Trophoblast cell (in vitro differentiated cells and primary cell): ENCODE data around the gene HLCS.

Source experiments
- DNase-seq, 2 donors: peaks; one replicate each; pipeline ENCODE4 v3.0.0-alpha.2; 2016
- H2AFZ ChIP-seq: 2 replicates; pipeline ENCODE4 v1.6.1; 2013; ENCODE audit warnings: low read length, moderate library complexity, mild to moderate bottlenecking; ENCODE audit not compliant: insufficient read depth, poor library complexity
- H2AK5ac ChIP-seq: 2 replicates; pipeline ENCODE4 v1.6.1; 2013; ENCODE audit warnings: mild to moderate bottlenecking, low read length
- H2BK120ac ChIP-seq: 2 replicates; pipeline ENCODE4 v1.6.1; 2013; ENCODE audit warnings: low read length, mild to moderate bottlenecking, moderate library complexity; ENCODE audit not compliant: insufficient read depth, poor library complexity
- H2BK12ac ChIP-seq: 2 replicates; pipeline ENCODE4 v1.6.1; 2013; ENCODE audit warnings: mild to moderate bottlenecking, low read length, moderate library complexity
- H2BK5ac ChIP-seq: 2 replicates; pipeline ENCODE4 v1.6.1; 2013; ENCODE audit warnings: low read length, low read depth, moderate library complexity, mild to moderate bottlenecking; ENCODE audit not compliant: poor library complexity
- H3K14ac ChIP-seq: 2 replicates; pipeline ENCODE4 v1.6.1; 2013; ENCODE audit warnings: mild to moderate bottlenecking, low read length
- H3K18ac ChIP-seq: 2 replicates; pipeline ENCODE4 v1.6.1; 2013; ENCODE audit warnings: mild to moderate bottlenecking, low read length
- H3K23ac ChIP-seq: 2 replicates; pipeline ENCODE4 v1.6.1; 2013; ENCODE audit warnings: low read length
- H3K27ac ChIP-seq: 2 replicates; pipeline ENCODE4 v1.5.1; 2013; ENCODE audit warnings: low read depth, mild to moderate bottlenecking, inconsistent platforms, low read length, moderate library complexity
- H3K27me3 ChIP-seq: 2 replicates; pipeline ENCODE4 v1.6.1; 2013; ENCODE audit warnings: inconsistent platforms, mild to moderate bottlenecking, low read length, moderate library complexity; ENCODE audit not compliant: insufficient read depth
- H3K36me3 ChIP-seq, 2 experiments: 1 replicate in 1 of 2; 2 replicates in 1 of 2; pipeline ENCODE4 v1.6.1; 2013; ENCODE audit warnings: low read length in 2 of 2, mild to moderate bottlenecking in 2 of 2, moderate library complexity in 1 of 2; ENCODE audit not compliant: insufficient read depth in 2 of 2, control insufficient read depth in 1 of 2
- H3K4ac ChIP-seq: 2 replicates; pipeline ENCODE4 v1.6.1; 2013; ENCODE audit warnings: low read depth, mild to moderate bottlenecking, low read length, moderate library complexity
- H3K4me1 ChIP-seq, 2 experiments: 1 replicate in 1 of 2; 2 replicates in 1 of 2; pipeline ENCODE4 v1.6.1; 2013; ENCODE audit warnings: low read length in 2 of 2, mild to moderate bottlenecking in 2 of 2, moderate library complexity in 1 of 2; ENCODE audit not compliant: insufficient read depth in 2 of 2, control insufficient read depth in 1 of 2
- H3K4me2 ChIP-seq: 2 replicates; pipeline ENCODE4 v1.6.1; 2013; ENCODE audit warnings: inconsistent platforms, mild to moderate bottlenecking, low read length, moderate library complexity
- H3K4me3 ChIP-seq: 2 replicates; pipeline ENCODE4 v1.5.1; 2013; ENCODE audit warnings: mild to moderate bottlenecking, low read depth, low read length, inconsistent platforms
- H3K79me1 ChIP-seq: one replicate; pipeline ENCODE4 v1.6.1; 2013; ENCODE audit warnings: low read length
- H3K79me2 ChIP-seq: 2 replicates; pipeline ENCODE4 v1.6.1; 2013; ENCODE audit warnings: low read length, mild to moderate bottlenecking; ENCODE audit not compliant: control insufficient read depth, insufficient read depth, poor library complexity
- H3K9ac ChIP-seq: 2 replicates; pipeline ENCODE4 v1.6.1; 2013; ENCODE audit warnings: mild to moderate bottlenecking, low read length
- H3K9me3 ChIP-seq: 2 replicates; pipeline ENCODE4 v1.6.1; 2013; ENCODE audit warnings: low read depth, mild to moderate bottlenecking, control low read depth, inconsistent platforms, low read length; ENCODE audit not compliant: insufficient read depth
- H4K12ac ChIP-seq: 2 replicates; pipeline ENCODE4 v1.6.1; 2013; ENCODE audit warnings: low read depth, mild to moderate bottlenecking, low read length, moderate library complexity
- H4K8ac ChIP-seq: 2 replicates; pipeline ENCODE4 v1.6.1; 2013; ENCODE audit warnings: low read depth, mild to moderate bottlenecking, low read length, moderate library complexity
- H4K91ac ChIP-seq: one replicate; pipeline ENCODE4 v1.6.1; 2013; ENCODE audit warnings: low read depth, mild to moderate bottlenecking, low read length, moderate library complexity
- WGBS: extraction: QIAGEN DNeasy Blood & Tissue Kit; methylation state at CpG from one replicate; pipeline ENCODE4 v1.1.7; 2013; ENCODE audit warnings: missing lambda C conversion rate; ENCODE audit not compliant: insufficient read length, insufficient coverage; ENCODE audit errors: extremely low coverage; 5-methylcytosine and 5-hydroxymethylcytosine counted together

Gene HLCS

DNA sequence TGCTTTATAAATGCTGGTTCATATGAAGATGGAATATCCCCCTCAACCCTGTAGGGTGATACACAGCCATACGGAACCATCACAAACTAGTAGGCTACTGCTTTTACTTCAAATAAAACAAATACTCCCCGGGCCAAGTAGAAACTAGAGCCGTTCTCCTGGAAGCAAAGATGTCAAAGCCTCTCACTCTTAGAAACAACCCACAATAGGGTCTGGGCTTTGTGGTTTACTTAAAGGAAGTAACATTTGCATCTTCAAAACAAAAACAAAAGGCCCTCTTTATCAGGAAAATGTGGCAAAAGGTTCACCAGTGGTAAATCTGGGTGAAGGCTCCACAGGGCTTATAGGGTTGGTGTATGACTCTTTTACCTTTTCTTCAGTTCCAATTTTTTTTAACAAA lies 49.8 kb downstream of the HLCS start:
- H4K12ac ChIP-seq = no peak overlapping the region
- H3K4me2 ChIP-seq = no peak overlapping the region
- no peak overlapping the region for H3K23ac ChIP-seq
- H3K9ac ChIP-seq = no peak overlapping the region
- H3K36me3 ChIP-seq = no peaks in the 10 kb centered on the region
- H3K4me3 ChIP-seq = no peak overlapping the region
- no CpG with 5 or more reads among the region's 3 CpGs for WGBS
- no peak overlapping the region for H2AK5ac ChIP-seq
- no peak for DNase-seq
- H3K27me3 ChIP-seq = no peaks in the 10 kb centered on the region
- no peaks in the 10 kb centered on the region for H3K79me1 ChIP-seq
- no peak overlapping the region for H3K18ac ChIP-seq
- H2BK5ac ChIP-seq = no peak overlapping the region
- H2BK12ac ChIP-seq = no peak overlapping the region
- H3K27ac ChIP-seq = no peak overlapping the region
- H3K9me3 ChIP-seq = no peaks in the 10 kb centered on the region
- no peak overlapping the region for H2BK120ac ChIP-seq
- H3K4me1 ChIP-seq = no peaks in the 10 kb centered on the region
- no peak overlapping the region for H4K91ac ChIP-seq
- no peak overlapping the region for H2AFZ ChIP-seq
- H3K4ac ChIP-seq = no peak overlapping the region
- H4K8ac ChIP-seq = no peak overlapping the region
- no peaks in the 10 kb centered on the region for H3K79me2 ChIP-seq
- H3K14ac ChIP-seq = no peak overlapping the region

DNA sequence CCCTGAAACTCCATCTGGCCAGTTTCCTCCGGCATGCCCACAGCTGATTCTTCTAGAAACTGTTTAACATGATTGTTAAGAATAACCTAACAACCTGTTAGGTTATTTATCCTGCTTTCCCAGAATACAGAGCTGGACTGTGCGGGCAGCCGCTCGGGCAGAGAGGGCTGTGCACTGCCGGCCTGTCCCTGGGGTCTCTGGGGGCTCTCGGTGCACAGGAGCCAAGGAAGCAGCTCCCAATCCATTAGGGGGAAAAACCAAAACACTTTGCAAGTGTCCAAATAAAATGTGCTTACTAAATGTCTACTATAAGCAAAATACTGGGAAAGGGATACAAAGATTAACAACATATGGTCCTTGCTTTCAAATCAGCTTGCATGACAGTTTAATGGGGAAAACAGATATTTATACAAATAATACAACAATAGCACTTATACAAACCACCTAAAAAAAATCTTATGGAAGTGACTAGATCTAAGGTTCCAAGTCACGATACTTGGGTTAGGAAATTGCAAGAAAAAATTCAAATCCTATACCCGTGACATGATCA lies 50.7 kb downstream of the HLCS start:
- no peak overlapping the region for H3K4ac ChIP-seq
- no peak overlapping the region for H3K27ac ChIP-seq

GRCh38 chr21:36915014-36915695 lies 51.3 kb downstream of the HLCS start:
- H4K8ac ChIP-seq = no peak overlapping the region
- H3K4me1 ChIP-seq = no peaks in the 10 kb centered on the region
- no peak overlapping the region for H4K12ac ChIP-seq
- H3K27me3 ChIP-seq = no peaks in the 10 kb centered on the region
- no peak overlapping the region for H2BK5ac ChIP-seq
- H3K14ac ChIP-seq = no peak overlapping the region
- H3K9me3 ChIP-seq = no peaks in the 10 kb centered on the region
- H4K91ac ChIP-seq = no peak overlapping the region
- no peak overlapping the region for H3K4ac ChIP-seq
- H2BK120ac ChIP-seq = no peak overlapping the region
- no peak overlapping the region for H2AK5ac ChIP-seq
- H3K36me3 ChIP-seq = no peaks in the 10 kb centered on the region
- WGBS = no CpG with 5 or more reads among the region's 17 CpGs
- H2AFZ ChIP-seq = no peak overlapping the region
- H3K27ac ChIP-seq = no peak overlapping the region
- H3K79me1 ChIP-seq = no peaks in the 10 kb centered on the region
- H3K23ac ChIP-seq = no peak overlapping the region
- H3K79me2 ChIP-seq = no peaks in the 10 kb centered on the region
- H2BK12ac ChIP-seq = no peak overlapping the region
- no peak overlapping the region for H3K4me3 ChIP-seq
- H3K4me2 ChIP-seq = no peak overlapping the region
- H3K9ac ChIP-seq = no peak overlapping the region
- no peak for DNase-seq
- no peak overlapping the region for H3K18ac ChIP-seq

More for the DNA sequence above, 50.7 kb downstream of the HLCS start:
- Histone ChIP-seq H2BK120ac (no peak overlapping the region), H2BK5ac (no peak overlapping the region), H2AK5ac (no peak overlapping the region), H3K36me3 (no peaks in the 10 kb centered on the region), H3K23ac (no peak overlapping the region), H2AFZ (no peak overlapping the region), H3K4me3 (no peak overlapping the region), H3K18ac (no peak overlapping the region), H2BK12ac (no peak overlapping the region), H3K4me2 (no peak overlapping the region), H4K91ac (no peak overlapping the region), H3K79me2 (no peaks in the 10 kb centered on the region), H3K79me1 (no peaks in the 10 kb centered on the region), H3K9ac (no peak overlapping the region), H3K4me1 (no peaks in the 10 kb centered on the region), H3K9me3 (no peaks in the 10 kb centered on the region), H4K12ac (no peak overlapping the region), H4K8ac (no peak overlapping the region), H3K27me3 (no peaks in the 10 kb centered on the region), H3K14ac (no peak overlapping the region)
- WGBS = no CpG with 5 or more reads among the region's 8 CpGs
- DNase-seq = no peak

GRCh38 chr21:36914244-36915013 lies 52.0 kb downstream of the HLCS start:
- H4K91ac ChIP-seq = no peak overlapping the region
- no peak overlapping the region for H3K4me2 ChIP-seq
- no peak overlapping the region for H3K4me3 ChIP-seq
- H3K14ac ChIP-seq = no peak overlapping the region
- H2AFZ ChIP-seq = no peak overlapping the region
- H3K9ac ChIP-seq = no peak overlapping the region
- no peak overlapping the region for H3K4ac ChIP-seq
- H3K23ac ChIP-seq = no peak overlapping the region
- no peaks in the 10 kb centered on the region for H3K27me3 ChIP-seq
- no peak overlapping the region for H2BK120ac ChIP-seq
- H3K79me1 ChIP-seq = no peaks in the 10 kb centered on the region
- no CpG with 5 or more reads among the region's 18 CpGs for WGBS
- H2AK5ac ChIP-seq = no peak overlapping the region
- H3K9me3 ChIP-seq = no peaks in the 10 kb centered on the region
- H3K36me3 ChIP-seq = no peaks in the 10 kb centered on the region
- no peak overlapping the region for H2BK12ac ChIP-seq
- DNase-seq = no peak
- H4K12ac ChIP-seq = no peak overlapping the region
- no peak overlapping the region for H2BK5ac ChIP-seq
- no peak overlapping the region for H3K27ac ChIP-seq
- no peak overlapping the region for H3K18ac ChIP-seq
- no peak overlapping the region for H4K8ac ChIP-seq
- no peaks in the 10 kb centered on the region for H3K79me2 ChIP-seq
- no peaks in the 10 kb centered on the region for H3K4me1 ChIP-seq
